ENCODE data around the gene GALNT1.
A peak's percentile ranks its signal among the peaks of the same experiment; 100 is the strongest.

GALNT1 gene

GRCh38 chr18:35619464-35619863, 37.9 kb downstream of the GALNT1 start:
- peak; percentile 57 to 84 for DNase-seq

- DNase-seq: no peak
Observed at GRCh38 chr18:35619941-35620340, 38.4 kb downstream of the GALNT1 start.

GRCh38 chr18:35620765-35621164, 39.2 kb downstream of the GALNT1 start:
- DNase-seq: no peak

- DNase-seq: no peak
Observed at GRCh38 chr18:35623255-35623654, 41.7 kb downstream of the GALNT1 start.

GRCh38 chr18:35624146-35624545, 42.6 kb downstream of the GALNT1 start:
- DNase-seq: no peak

GRCh38 chr18:35625232-35625631, 43.7 kb downstream of the GALNT1 start:
- DNase-seq: no peak

- DNase-seq: no peak
Observed at GRCh38 chr18:35633761-35634160, 52.2 kb downstream of the GALNT1 start.

GRCh38 chr18:35634323-35634722, 52.8 kb downstream of the GALNT1 start:
- DNase-seq: no peak

GRCh38 chr18:35635170-35635569, 53.6 kb downstream of the GALNT1 start:
- DNase-seq: no peak

- no peak for DNase-seq
Observed at GRCh38 chr18:35637227-35637626, 55.7 kb downstream of the GALNT1 start.

- no peak for DNase-seq
Observed at GRCh38 chr18:35639296-35639695, 57.8 kb downstream of the GALNT1 start.

GRCh38 chr18:35641467-35641866, 59.9 kb downstream of the GALNT1 start:
- no peak for DNase-seq

- no peak for DNase-seq
Observed at GRCh38 chr18:35641916-35642315, 60.4 kb downstream of the GALNT1 start.

GRCh38 chr18:35642802-35643201, 61.3 kb downstream of the GALNT1 start:
- DNase-seq: no peak

- no peak for DNase-seq
Observed at GRCh38 chr18:35646449-35646848, 64.9 kb downstream of the GALNT1 start.

- DNase-seq: no peak
Observed at GRCh38 chr18:35653392-35654135, 72.0 kb downstream of the GALNT1 start.

- no peak for DNase-seq
Observed at GRCh38 chr18:35658112-35658511, 76.6 kb downstream of the GALNT1 start.

- peak in 1 of 2 donors; percentile 43 for DNase-seq
Observed at GRCh38 chr18:35661483-35662146, 80.1 kb downstream of the GALNT1 start.

- no peak for DNase-seq
Observed at GRCh38 chr18:35662293-35663062, 80.9 kb downstream of the GALNT1 start.

GRCh38 chr18:35671966-35672603, 90.5 kb downstream of the GALNT1 start:
- DNase-seq: no peak

- no peak for DNase-seq
Observed at GRCh38 chr18:35672897-35673296, 91.4 kb downstream of the GALNT1 start.

- no peak for DNase-seq
Observed at GRCh38 chr18:35673682-35674081, 92.1 kb downstream of the GALNT1 start.

- no peak for DNase-seq
Observed at GRCh38 chr18:35680139-35680551, 98.6 kb downstream of the GALNT1 start.
